Embryonic facial prominence (tissue), 1 donor: ENCODE results near the gene MFAP3L.
"Not testable (repeated sequence)": the region's sequence is repeated elsewhere in the genome, so short reads cannot be mapped to it uniquely, and the experiment has no call there.

Experiments
- DNase-seq: peaks from one replicate; pipeline ENCODE4 v3.0.0-alpha.2; 2016; ENCODE audit errors: extremely low spot score

MFAP3L gene

GRCh38 chr4:170026253-170027021 lies at the start of gene MFAP3L:
MFAP3L (minus strand) TSS chr4:170026395; CDS start chr4:170005877, 20,518 bp downstream.
- DNase-seq = peak; percentile 61

GRCh38 chr4:170071196-170071595 lies 45.0 kb upstream of the MFAP3L start:
- no peak for DNase-seq

- DNase-seq = no peak
Measured at GRCh38 chr4:170068438-170069128, 42.4 kb upstream of the MFAP3L start.

DNA sequence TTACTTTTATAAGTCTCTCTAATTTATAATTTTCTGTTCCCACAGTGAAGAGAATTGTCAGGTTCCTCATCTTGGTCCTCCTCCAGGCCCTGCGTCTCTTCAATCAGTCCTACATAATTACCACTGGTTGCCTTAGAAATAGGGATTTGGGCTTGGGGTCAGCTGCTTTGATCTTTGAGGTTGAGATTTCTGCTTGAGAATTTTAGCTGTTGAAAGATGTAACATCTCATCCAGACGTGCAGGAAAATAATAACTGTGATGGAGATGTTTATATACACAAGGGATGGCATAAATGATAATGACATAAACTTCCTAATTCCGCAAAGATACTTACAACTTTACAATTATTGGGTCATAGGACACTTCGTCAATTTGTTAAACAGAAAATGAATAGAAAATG lies 33.2 kb upstream of the MFAP3L start:
- DNase-seq = no peak

DNA sequence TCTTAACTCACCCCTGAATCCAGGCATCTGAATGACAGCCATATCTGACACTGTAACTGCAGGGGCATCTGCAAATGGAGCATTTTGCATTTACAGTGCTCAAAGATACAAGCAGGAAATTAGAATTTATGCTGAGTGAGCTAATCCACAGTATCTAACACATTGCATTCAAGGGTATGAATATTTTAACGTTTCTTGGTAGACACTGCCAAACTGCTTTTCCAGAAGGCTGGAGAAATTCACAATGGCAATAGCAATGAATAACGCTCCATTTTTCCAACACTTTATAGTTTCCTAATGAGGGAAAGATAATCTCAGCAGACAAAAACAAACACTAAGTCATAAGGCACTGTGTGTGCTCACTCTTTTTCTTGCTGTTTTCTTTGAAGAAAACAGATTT lies 32.6 kb upstream of the MFAP3L start:
- no peak for DNase-seq

DNA sequence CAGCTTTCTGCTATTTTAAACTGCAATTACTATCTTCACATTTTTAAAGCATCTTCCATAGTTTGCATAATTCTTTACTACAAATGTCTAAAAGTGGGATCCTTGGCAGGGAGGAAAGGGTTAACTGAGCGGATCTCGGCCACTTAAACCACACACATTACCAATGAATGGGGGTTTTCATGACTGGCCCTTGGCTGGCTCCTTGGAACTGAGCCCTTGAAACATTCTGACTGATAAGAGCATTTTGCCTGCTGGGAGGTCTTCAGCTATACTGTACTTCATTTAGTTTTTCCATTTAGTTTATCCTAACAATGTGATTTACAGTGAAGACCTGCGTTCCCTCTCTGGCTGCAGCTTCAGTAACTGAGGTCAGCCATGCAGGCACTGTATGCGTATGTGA lies 31.7 kb upstream of the MFAP3L start:
- DNase-seq = no peak

DNA sequence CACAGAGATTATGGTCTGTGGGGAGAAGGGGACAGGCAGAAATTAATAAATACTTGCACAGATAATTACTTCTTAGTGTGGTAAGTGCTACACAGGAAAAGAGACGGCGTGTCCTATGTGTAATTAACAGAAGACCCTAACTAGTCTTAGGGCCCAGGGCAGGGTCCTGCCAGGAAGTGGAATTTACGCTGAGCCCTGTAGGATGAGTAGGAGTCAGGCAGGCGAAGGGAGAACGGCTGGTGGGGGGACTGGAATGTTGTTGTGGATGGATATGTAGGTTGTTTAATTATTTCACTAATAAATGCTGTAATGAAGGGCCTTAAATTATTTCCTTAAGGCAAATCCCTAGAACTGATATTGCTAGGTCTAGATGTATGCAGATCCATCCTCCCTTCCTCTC lies 26.7 kb upstream of the MFAP3L start:
- no peak for DNase-seq

- no peak for DNase-seq
Measured at GRCh38 chr4:170051402-170051801, 25.2 kb upstream of the MFAP3L start.

GRCh38 chr4:170049766-170050165 lies 23.6 kb upstream of the MFAP3L start:
- no peak for DNase-seq

DNA sequence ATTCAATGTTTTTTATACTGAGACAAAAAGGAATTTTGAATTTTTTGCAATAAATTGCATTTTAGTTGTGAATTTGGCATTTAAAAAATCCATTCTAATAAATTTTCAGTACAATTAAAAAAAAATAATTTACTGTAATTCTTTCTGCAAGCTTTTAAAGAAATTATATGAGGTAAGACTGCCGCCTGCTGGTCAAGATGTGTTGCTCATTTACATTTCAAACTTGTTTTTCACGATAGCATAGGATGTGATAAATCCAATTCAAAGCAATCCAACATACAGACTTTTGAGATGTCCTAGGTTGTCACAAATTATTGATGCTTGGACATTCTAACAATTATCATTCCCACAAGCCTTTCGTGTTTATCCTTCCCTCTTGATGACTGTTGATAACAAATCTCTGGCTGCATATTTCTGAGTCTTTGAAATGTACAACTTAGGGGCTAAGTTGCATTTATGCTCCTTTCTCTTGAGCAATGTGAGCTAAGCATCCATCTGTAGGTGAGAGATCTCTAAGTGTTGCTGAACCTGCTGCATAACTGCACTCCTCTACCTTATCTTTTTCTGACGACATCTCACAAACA lies 21.7 kb upstream of the MFAP3L start:
- peak; percentile 63 for DNase-seq

GRCh38 chr4:170046156-170046555 lies 20.0 kb upstream of the MFAP3L start:
- DNase-seq = not testable (repeated sequence)

DNA sequence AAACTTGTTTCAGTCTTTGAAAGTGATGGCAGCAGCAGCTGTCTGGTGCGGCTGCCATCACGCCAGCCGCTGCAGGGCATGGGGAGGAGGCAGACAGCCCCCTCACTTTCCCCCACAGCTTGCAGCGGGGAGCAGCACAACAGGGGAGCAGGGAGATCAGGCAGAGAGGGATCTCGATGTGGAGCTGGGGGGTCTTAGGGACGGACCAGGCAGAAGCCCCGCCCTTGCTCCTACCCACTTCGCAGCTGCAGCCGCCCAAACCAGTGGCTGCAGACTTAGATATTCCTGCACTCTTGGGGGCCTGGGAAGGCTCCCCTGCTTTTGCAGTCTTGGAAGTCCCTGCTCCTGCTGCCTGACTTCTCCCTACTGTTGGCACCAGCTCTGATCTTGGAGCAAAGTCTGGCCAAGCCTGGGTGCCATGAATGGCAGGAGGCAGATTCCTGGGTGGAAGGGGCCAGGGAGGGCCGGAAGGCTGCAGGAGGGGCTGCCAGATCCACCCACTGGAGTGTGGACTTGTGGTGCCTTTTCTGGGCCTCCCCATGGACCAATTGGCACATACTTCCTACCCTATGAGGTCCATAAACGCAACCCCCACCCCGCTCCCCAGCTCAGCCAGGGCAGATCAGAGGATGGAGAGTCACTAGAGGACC lies 14.0 kb upstream of the MFAP3L start:
- no peak for DNase-seq

GRCh38 chr4:170038769-170039168 lies 12.6 kb upstream of the MFAP3L start:
- DNase-seq = no peak

DNA sequence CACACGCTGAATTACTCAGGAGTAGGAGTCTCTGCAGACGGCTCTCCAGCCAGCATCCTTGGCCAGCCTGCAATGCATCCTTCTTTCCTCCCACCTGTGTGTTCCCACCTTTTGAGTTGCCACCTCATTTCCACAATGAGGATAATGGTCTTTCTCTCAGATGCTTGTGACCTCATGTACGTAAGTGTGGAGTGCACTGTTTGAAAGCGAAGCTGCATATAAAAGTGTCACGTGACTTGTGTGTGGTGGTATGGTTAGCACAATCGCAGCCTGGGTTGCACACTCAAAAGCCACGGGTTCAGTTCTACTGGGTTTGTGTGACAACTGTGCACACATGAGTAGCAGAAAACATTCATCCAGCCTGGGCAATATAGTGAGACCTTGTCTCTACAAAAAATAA lies 12.0 kb upstream of the MFAP3L start:
- DNase-seq = no peak

GRCh38 chr4:170037481-170037880 lies 11.3 kb upstream of the MFAP3L start:
- DNase-seq = no peak

GRCh38 chr4:170035845-170036244 lies 9.7 kb upstream of the MFAP3L start:
- no peak for DNase-seq

- DNase-seq = no peak
Measured at GRCh38 chr4:170035231-170035630, 9.0 kb upstream of the MFAP3L start.

- no peak for DNase-seq
Measured at GRCh38 chr4:170033999-170034398, 7.8 kb upstream of the MFAP3L start.

DNA sequence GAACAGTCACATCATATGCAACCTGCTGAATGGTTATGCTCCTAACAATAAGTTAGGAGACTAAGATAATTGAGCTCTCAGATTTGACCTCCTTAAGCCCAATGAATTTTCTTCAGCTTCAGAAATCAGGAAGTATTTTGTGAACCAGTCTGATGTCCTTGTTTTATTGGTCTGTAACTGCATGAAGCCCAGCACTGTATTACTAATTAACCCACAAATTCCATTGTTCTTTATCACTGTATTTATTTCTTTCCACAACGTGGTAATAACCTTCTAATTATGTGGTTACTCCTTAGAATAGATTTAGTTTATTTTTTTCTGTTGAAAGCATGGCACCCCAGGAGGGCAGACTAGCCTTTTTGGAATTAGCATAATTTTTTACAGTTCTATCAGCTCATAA lies 3.9 kb upstream of the MFAP3L start:
- DNase-seq = no peak

DNA sequence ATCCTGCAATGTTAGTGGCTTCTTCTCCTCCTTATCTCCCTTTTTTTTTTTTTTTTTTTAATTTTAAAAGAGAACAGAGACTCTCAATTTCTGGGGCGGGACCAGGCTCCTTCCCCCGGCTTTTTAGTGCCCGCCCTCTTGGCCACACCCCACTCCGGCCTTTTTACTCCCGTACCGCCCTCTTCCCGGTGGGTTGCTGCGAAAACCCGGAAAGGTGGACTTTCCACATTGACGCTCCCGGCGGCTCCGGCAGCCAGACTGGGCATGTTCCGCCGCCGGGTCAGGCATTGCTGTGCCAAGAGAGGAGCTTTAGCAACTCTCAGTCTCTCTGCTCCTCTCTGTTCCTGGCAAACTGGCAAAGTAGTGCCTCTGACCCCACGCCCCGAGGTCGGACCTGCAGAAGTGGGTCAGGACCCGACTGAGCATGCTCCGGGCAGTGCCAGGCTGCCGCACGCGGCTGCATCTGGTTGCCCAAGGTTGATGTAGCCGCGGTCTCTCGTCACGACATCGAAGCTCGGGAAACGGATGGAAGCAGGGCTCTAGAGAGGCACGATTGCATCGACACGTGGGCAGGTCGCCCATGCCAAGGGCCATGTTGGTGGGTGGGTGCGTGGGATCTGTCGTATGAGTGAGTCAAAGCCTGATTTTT lies 1.1 kb upstream of the MFAP3L start:
- DNase-seq = peak; percentile 88

DNA sequence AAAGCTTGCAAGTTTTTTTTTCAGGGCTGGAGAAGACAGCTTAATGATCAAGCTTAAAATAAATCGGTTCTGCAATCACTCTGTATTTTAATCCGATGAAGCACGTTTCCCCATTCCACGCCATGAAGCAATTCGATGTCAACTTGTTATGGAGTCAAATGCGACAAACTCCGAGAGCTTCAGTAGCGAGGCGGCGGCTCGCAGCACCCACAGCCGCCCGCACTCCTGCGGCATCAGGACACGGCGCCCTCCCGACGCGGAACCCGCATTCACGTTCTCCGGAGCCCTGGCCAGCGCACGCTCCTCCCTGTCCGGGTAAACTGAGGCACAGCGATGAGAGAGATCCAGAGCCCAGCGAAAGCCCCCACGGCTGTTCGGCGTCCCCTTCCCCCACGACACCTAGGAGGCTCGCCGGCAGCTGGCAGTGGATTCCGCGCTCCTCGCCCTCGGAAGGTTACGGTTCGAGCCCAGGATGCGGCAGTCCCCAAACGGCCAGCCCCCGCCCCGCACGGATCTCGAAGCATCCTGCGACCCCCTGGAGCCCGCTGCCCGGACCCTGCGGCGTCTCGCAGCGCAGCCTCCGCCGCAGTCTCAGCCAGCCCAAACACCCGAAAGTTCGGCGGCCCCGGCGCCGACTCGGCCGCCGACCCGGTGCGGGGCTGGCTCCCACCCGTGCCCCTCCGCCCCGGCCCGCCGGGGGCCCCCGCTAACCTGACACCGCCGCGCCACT lies 507 bp downstream of the MFAP3L start:
- no peak for DNase-seq
